HCT116 (cell line): ENCODE data around the gene DCAF5. TPM values are rescaled to one million over a fixed set of nuclear protein-coding genes. Genes with fewer than 3 reads are reported as not detected.
"Not testable (repeated sequence)": the region's sequence is repeated elsewhere in the genome, so short reads cannot be mapped to it uniquely, and the experiment has no call there.

ENCODE experiments used
- ATAC-seq: fragments of 200-7000 bp; cut with Tn5 transposase; 2 replicates; pipeline ENCODE4 v1.9.1; 2020; ENCODE audit warnings: mild to moderate bottlenecking, moderate library complexity
- BruUV-seq: library from RNA; stranded (reverse); fragments of 400-500 nt; replicated peaks from 2 replicates; lab custom pipeline; 2021; lab: Mats Ljungman, UMichigan
- CTCF ChIA-PET: fragments of 300-600 bp; sonication (Branson Sonifier 250); formaldehyde crosslinking; loops from one replicate; lab custom pipeline; 2021; ENCODE audit warnings: antibody characterized with exemption; lab: Charles Lee
- POLR2A ChIA-PET: fragments of 300-600, 350-600 bp; sonication (Branson Sonifier 250); formaldehyde crosslinking; loops from one replicate; lab custom pipeline; 2021; ENCODE audit warnings: antibody characterized with exemption; lab: Charles Lee
- RAD21 ChIA-PET, 2 experiments: fragments of 300-600 bp; sonication (Branson Sonifier 250); formaldehyde crosslinking; loops; one replicate each; lab custom pipeline; 2023; ENCODE audit warnings: low total read pairs in 2 of 2; ENCODE audit not compliant: uncharacterized antibody in 2 of 2, unreplicated experiment in 2 of 2, low non-redundant PET in 1 of 2; lab: Charles Lee
- DNase-seq: peaks from one replicate; pipeline ENCODE4 v3.0.0-alpha.2; 2010; ENCODE audit warnings: low read depth, low spot score
- H2AFZ ChIP-seq: fragments of 200-600 bp; shearing (Covaris generic), sonication (generic); 2 replicates; pipeline ENCODE4 v1.6.1; 2017; ENCODE audit warnings: low read depth, mixed run types, mixed read lengths, antibody characterized with exemption, low read length; ENCODE audit not compliant: poor library complexity, severe bottlenecking
- H3K27ac ChIP-seq: 2 replicates; pipeline ENCODE4 v1.5.1; 2012; ENCODE audit warnings: low read depth, low read length
- H3K27me3 ChIP-seq: fragments of 200-600 bp; sonication (generic); 2 replicates; pipeline ENCODE4 v1.6.1; 2016; ENCODE audit warnings: mixed run types, low read length, mixed read lengths; ENCODE audit not compliant: insufficient read depth
- H3K36me3 ChIP-seq, 2 experiments: fragments of 200-500 bp in 1 of 2; fragments of 200-600 bp in 1 of 2; sonication (Bioruptor generic) in 1 of 2; sonication (generic) in 1 of 2; 2 replicates each; pipeline versions ENCODE4 v1.5.1 to v1.6.1; 2014 to 2016; ENCODE audit warnings: low read length in 2 of 2, inconsistent platforms in 1 of 2, mixed read lengths in 1 of 2, mixed run types in 1 of 2; ENCODE audit not compliant: insufficient read depth in 2 of 2, control insufficient read depth in 1 of 2
- H3K4me1 ChIP-seq, 2 experiments: fragments of 200-600 bp in 1 of 2; sonication (generic) in 1 of 2; 2 replicates each; pipeline versions ENCODE4 v1.5.1 to v1.6.1; 2012 to 2017; ENCODE audit warnings: low read length in 2 of 2, inconsistent platforms in 1 of 2, mild to moderate bottlenecking in 1 of 2, mixed read lengths in 1 of 2, mixed run types in 1 of 2, moderate library complexity in 1 of 2; ENCODE audit not compliant: insufficient read depth in 2 of 2, control insufficient read depth in 1 of 2
- H3K4me2 ChIP-seq: fragments of 200-600 bp; sonication (generic); 2 replicates; pipeline ENCODE4 v1.6.1; 2017; ENCODE audit warnings: mixed run types, low read length, mixed read lengths
- H3K4me3 ChIP-seq, 2 experiments: fragments of 200-600 bp in 1 of 2; sonication (generic) in 1 of 2; replicated peaks in 1 of 2; 2 replicates each; pipeline ENCODE4 v1.5.1; 2011 to 2016; ENCODE audit warnings: low read length in 2 of 2, control low read depth in 1 of 2, low read depth in 1 of 2, mild to moderate bottlenecking in 1 of 2, mixed read lengths in 1 of 2, mixed run types in 1 of 2
- H3K79me2 ChIP-seq: fragments of 200-600 bp; sonication (generic); 2 replicates; pipeline ENCODE4 v1.6.1; 2017; ENCODE audit warnings: mild to moderate bottlenecking, mixed run types, low read length, moderate library complexity, mixed read lengths; ENCODE audit not compliant: insufficient read depth
- H3K9ac ChIP-seq: fragments of 200-600 bp; sonication (generic); 2 replicates; pipeline ENCODE4 v1.6.1; 2016; ENCODE audit warnings: low read length, mixed read lengths
- H3K9me2 ChIP-seq: fragments of 200-600 bp; sonication (generic), shearing (Covaris generic); 2 replicates; pipeline ENCODE4 v1.6.1; 2017; ENCODE audit warnings: mixed run types, mild to moderate bottlenecking, moderate library complexity; ENCODE audit not compliant: insufficient read depth
- H3K9me3 ChIP-seq, 2 experiments: fragments of 200-500 bp in 1 of 2; fragments of 200-600 bp in 1 of 2; sonication (Bioruptor generic) in 1 of 2; sonication (generic) in 1 of 2; 2 replicates each; pipeline ENCODE4 v1.6.1; 2014 to 2017; ENCODE audit warnings: low read length in 2 of 2, mixed read lengths in 2 of 2, inconsistent platforms in 1 of 2, low read depth in 1 of 2, mild to moderate bottlenecking in 1 of 2, mixed run types in 1 of 2, moderate library complexity in 1 of 2; ENCODE audit not compliant: control insufficient read depth in 1 of 2, insufficient read depth in 1 of 2
- H4K20me1 ChIP-seq: fragments of 200-600 bp; sonication (generic), shearing (Covaris generic); 2 replicates; pipeline ENCODE4 v1.6.1; 2017; ENCODE audit warnings: mixed run types, mild to moderate bottlenecking, moderate library complexity; ENCODE audit not compliant: insufficient read depth
- JUND ChIP-seq: IDR thresholded peaks from 2 replicates; pipeline ENCODE4 v1.6.1; 2012
- POLR2A ChIP-seq: IDR thresholded peaks from 2 replicates; pipeline ENCODE4 v1.7.0; 2011; ENCODE audit warnings: borderline replicate concordance; ENCODE audit not compliant: insufficient read depth, insufficient read length; ENCODE audit errors: extremely low read depth
- POLR2AphosphoS5 ChIP-seq: IDR thresholded peaks from 2 replicates; pipeline ENCODE4 v1.6.1; 2011; ENCODE audit warnings: mild to moderate bottlenecking, low read depth, low read length, moderate library complexity
- RAD21 ChIP-seq: IDR thresholded peaks from 2 replicates; pipeline ENCODE4 v1.6.1; 2012; ENCODE audit warnings: low read depth, mild to moderate bottlenecking
- SIN3A ChIP-seq: IDR thresholded peaks from 2 replicates; pipeline ENCODE4 v1.6.1; 2012; ENCODE audit warnings: low read depth
- YY1 ChIP-seq: IDR thresholded peaks from 2 replicates; pipeline ENCODE4 v1.6.1; 2011; ENCODE audit warnings: low read length, low read depth, moderate library complexity, mild to moderate bottlenecking; ENCODE audit not compliant: insufficient replicate concordance; ENCODE audit errors: extremely low read depth
- intact Hi-C: fragments of 100-400 bp; cut with micrococcal nuclease; formaldehyde crosslinking; loops from 2 replicates; pipeline ENCODE4 v1.10.0; 2022
- total RNA-seq: library from RNA; stranded (reverse); gene quantifications from one replicate; pipeline ENCODE4 v1.2.1, GENCODE V29; 2021; ENCODE audit not compliant: unreplicated experiment

DCAF5 gene
- total RNA-seq, 1 experiment from 2014 or later, result 27.1 TPM

- ChIA-PET CTCF (interaction anchor here (0.8 kb wide), 1 partner anchor 39 kb away, joined by 3 read pairs; no protein-coding TSS in a partner anchor), POLR2A (interaction anchor here (0.7 kb wide), 1 partner anchor 71 kb away, joined by 3 read pairs; no protein-coding TSS in a partner anchor), RAD21 (no interaction called here)
- Histone ChIP-seq H3K36me3 (no peaks in the 10 kb centered on the region), H3K27ac (no peak overlapping the region), H3K4me2 (peak overlapping the region; percentile 82), H3K79me2 (peaks cover 9% of the 10 kb centered on the region; the same call in 1 of the 2 replicates), H4K20me1 (no peaks in the 10 kb centered on the region), H3K9ac (no peak overlapping the region), H3K9me3 (no peaks in the 10 kb centered on the region), H3K4me3 (no peak overlapping the region; a peak in 1 of 4 replicates), H3K27me3 (no peaks in the 10 kb centered on the region), H3K4me1 (peaks cover 6 to 16% of the 10 kb centered on the region in 2 experiments; a peak in 3 of 4 replicates), H2AFZ (no peak overlapping the region), H3K9me2 (no peaks in the 10 kb centered on the region)
- ATAC-seq, result no peak
- TF ChIP-seq SIN3A (no peak), YY1 (no peak), POLR2A (no peak), JUND (no peak), POLR2AphosphoS5 (no peak), RAD21 (no peak)
- no peak for DNase-seq
- BruUV-seq, result no TSS peak
- intact Hi-C loops, result loop anchor here (2.0 kb wide), 1 partner anchor 35 kb away; no protein-coding TSS in a partner anchor
Measured at GRCh38 chr14:69190191-69190590, 37.3 kb upstream of the DCAF5 start.

GRCh38 chr14:69183735-69184134 is 30.8 kb upstream of the DCAF5 start:
- RAD21 ChIA-PET, result no interaction called here
- intact Hi-C loops, result no loop called here
- Histone ChIP-seq H3K27ac (no peak overlapping the region), H3K27me3 (no peaks in the 10 kb centered on the region), H3K4me2 (no peak overlapping the region), H3K9ac (no peak overlapping the region), H4K20me1 (no peaks in the 10 kb centered on the region)
- no peak for DNase-seq
- no TSS peak for BruUV-seq
- CTCF ChIA-PET, result no interaction called here
- TF ChIP-seq YY1, result no peak
- TF ChIP-seq, all 23 proteins: peak for 0
- H3K79me2 ChIP-seq, result no peaks in the 10 kb centered on the region
- POLR2A ChIA-PET, result no interaction called here
- no peaks in the 10 kb centered on the region for H3K9me2 ChIP-seq
- no peak overlapping the region for H2AFZ ChIP-seq
- H3K36me3 ChIP-seq, result no peaks in the 10 kb centered on the region
- H3K4me1 ChIP-seq, result no peaks in the 10 kb centered on the region
- H3K9me3 ChIP-seq, result no peaks in the 10 kb centered on the region
- ATAC-seq, result no peak
- no peak overlapping the region for H3K4me3 ChIP-seq

- H3K36me3 ChIP-seq, H4K20me1 ChIP-seq, H3K9ac ChIP-seq, BruUV-seq, H2AFZ ChIP-seq, CTCF ChIA-PET, H3K4me2 ChIP-seq, H3K27me3 ChIP-seq, H3K4me1 ChIP-seq, H3K4me3 ChIP-seq, intact Hi-C loops, ATAC-seq, POLR2A ChIA-PET, RAD21 ChIA-PET, DNase-seq, H3K79me2 ChIP-seq, H3K27ac ChIP-seq, H3K9me3 ChIP-seq, H3K9me2 ChIP-seq: not testable (repeated sequence)
Measured at GRCh38 chr14:69182580-69182979, 29.7 kb upstream of the DCAF5 start.
